Skeletal muscle cell (primary cell): ENCODE results near the gene PPARG.
"Not testable (repeated sequence)": the region's sequence is repeated elsewhere in the genome, so short reads cannot be mapped to it uniquely, and the experiment has no call there.

ENCODE experiments used
- DNase-seq: peaks from one replicate; pipeline ENCODE4 v3.0.0-alpha.2; 2010; ENCODE audit warnings: low read depth
- H3K4me3 ChIP-seq: 2 replicates; pipeline ENCODE4 v1.5.1; 2011; ENCODE audit warnings: low read depth, mild to moderate bottlenecking, control low read depth, low read length, moderate library complexity

Gene PPARG

DNA sequence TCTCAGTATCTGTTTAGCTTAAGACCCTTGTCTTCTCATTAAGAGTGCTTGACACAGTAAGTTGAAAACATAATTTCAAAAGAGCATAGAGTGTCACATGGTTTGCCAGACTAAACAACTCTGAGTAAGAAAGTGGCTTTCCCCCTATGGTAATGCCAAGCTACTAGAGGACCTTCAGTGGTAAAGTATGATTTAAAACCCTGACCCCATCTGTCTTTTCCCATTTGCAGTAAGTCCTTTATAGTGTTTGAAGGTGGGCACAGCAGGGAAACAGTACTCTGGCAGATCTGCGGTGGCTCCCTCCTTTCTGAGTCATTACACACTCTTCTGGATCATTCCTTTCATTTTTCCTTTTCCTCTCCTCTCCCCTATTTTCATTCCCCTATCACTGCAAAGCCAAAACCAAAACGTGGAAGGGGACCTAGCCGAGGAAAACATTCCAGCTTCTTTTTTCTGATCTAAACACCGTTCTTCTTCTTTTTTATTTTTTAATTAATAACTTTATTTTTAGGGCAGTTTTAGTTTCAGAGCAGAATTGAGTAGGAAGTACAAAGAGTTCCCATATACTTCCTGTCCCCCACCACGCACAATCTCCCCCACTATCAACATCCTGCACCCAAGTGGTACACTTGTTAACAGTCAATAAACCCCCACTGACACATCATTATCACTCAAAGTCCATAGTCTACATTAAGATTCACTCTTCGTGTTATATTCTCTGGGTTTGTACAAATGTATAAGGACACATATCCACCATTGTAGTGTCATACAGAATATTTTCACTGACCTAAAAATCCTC, 74.7 kb downstream of the PPARG start:
- DNase-seq: no peak
- no peak overlapping the region for H3K4me3 ChIP-seq

DNA sequence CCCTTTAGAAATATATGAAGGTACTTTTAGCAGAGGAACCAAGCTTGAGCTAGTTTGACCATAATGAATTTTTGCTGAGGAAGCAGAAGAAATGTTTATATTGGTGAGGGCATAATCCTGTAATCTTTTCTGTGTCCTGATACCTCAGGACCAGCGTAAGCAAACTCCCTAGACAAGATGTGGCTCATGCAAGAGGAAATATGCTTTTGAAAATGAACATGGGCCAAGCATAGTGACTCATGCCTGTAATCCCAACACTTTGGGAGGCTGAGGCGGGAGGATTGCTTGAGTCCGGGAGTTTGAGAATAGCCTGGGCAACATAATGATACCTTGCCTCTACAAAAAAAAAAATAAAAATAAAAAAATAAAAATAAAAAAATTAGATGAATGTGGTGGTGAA, 78.5 kb downstream of the PPARG start:
- no peak for DNase-seq
- H3K4me3 ChIP-seq: no peak overlapping the region

GRCh38 chr3:12369029-12369428, 80.2 kb downstream of the PPARG start:
- H3K4me3 ChIP-seq: no peak overlapping the region
- no peak for DNase-seq

DNA sequence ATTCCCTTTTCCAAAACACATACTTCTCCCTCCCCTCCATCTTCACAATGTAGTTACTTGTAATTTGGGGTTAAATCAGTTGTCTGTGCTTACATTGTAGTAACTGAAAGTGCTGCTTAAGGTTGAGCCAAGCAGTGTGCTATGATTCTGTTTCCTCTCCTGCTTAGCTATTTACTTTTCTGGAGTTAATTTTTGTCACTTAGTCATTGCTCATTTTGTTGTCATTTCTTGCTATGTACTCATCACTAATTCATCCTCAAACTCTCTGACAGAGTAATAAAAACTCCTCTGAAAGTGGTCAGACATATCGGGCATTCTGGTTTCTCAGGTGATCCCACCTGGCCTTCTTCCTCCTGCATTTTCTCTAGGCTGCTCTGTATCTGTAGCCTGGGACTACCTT, 80.7 kb downstream of the PPARG start:
- DNase-seq: no peak
- no peak overlapping the region for H3K4me3 ChIP-seq

- DNase-seq: no peak
Measured at GRCh38 chr3:12370758-12371157, 81.9 kb downstream of the PPARG start.

DNA sequence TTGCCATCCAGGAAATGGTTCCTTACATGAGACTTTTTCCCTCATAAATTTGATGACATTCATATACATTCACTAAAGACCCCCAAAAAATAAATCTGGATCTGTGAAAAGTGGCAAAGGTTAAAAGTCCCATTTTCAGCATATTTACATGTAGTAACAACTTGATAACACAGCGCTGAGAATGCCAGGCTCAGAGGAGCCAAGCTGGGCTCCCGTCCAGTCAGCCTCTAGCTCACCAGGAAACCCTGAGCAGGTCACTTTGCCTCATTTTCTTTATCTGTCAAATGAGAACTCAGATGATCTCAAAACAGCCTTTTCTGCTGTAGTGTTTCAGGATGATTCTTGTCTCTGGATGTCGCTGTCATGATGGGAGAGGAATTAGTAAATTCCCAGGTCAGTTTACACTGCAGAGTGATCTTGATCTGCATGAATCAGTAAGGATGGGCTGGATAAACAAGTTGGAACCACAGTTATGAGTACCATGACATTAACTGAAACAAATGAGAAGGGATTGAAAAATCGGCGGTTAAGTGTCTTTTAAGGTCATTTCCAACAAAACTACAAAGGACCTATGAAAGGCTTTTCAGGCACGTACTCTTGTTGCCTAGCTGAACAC, 82.8 kb downstream of the PPARG start:
- DNase-seq: no peak
- no peak overlapping the region for H3K4me3 ChIP-seq

More at GRCh38 chr3:12370758-12371157, 81.9 kb downstream of the PPARG start:
- H3K4me3 ChIP-seq: no peak overlapping the region

DNA sequence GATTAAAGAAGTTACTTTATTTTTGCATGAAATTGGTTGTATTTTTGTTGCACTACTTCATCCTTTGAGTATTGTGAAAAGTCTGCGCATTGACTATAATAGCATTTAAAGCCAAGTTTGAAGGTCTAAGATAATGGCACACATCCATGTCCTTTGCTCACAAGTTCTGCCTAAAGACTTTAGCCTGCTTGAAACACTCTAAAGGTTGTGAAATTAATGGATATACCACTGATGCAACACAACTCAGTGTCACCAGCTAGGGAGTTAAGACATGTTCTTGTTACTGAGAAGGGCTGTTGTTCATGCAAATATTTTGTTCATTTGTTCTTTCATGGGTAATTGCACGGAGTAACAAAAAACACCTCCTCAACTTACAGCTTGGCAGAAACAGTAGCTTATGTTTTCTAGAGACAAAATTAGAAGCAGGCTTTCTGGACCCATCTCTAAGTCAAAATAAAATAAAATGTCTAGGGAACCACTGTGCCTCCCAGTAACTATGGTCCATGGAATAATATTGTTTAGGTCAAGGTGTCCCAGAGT, 83.9 kb downstream of the PPARG start:
- peak; percentile 60 for DNase-seq
- H3K4me3 ChIP-seq: no peak overlapping the region

- no peak for DNase-seq
- H3K4me3 ChIP-seq: no peak overlapping the region
Measured at GRCh38 chr3:12375572-12375971, 86.7 kb downstream of the PPARG start.

- H3K4me3 ChIP-seq: no peak overlapping the region
- DNase-seq: no peak
Measured at GRCh38 chr3:12379640-12380429, 91.0 kb downstream of the PPARG start.

GRCh38 chr3:12380461-12380860, 91.6 kb downstream of the PPARG start:
- DNase-seq: no peak
- H3K4me3 ChIP-seq: no peak overlapping the region

DNA sequence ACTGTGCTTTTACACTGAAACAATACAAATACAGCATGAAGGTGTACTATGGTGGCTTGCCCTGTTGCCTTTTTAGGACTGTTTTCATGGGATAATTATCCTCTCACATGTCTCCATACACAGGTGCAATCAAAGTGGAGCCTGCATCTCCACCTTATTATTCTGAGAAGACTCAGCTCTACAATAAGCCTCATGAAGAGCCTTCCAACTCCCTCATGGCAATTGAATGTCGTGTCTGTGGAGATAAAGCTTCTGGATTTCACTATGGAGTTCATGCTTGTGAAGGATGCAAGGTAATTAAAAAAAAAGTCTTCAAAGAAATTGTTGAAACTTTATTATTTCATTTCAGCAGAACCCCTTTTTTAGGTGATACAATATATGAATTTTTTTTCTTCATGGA, 92.3 kb downstream of the PPARG start:
- DNase-seq: no peak
- no peak overlapping the region for H3K4me3 ChIP-seq

DNA sequence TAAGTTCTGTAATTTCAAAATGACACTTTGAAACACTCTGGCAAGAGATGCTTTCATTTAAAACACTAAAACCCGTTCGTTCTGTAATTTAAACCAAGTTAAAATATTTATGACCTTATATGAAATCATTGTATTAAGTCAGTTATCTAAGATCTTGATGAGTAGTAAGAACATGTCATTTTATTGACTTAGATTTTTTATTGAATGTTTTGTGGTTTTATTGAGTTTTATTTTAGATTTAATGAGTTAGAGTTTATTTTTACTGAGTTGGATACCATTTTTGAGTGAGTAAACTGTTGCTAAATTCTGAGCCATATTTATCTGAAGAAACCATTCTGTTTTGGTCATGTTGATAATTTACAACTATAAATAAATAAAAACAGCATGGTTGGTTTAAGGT, 94.3 kb downstream of the PPARG start:
- H3K4me3 ChIP-seq: no peak overlapping the region
- no peak for DNase-seq

DNA sequence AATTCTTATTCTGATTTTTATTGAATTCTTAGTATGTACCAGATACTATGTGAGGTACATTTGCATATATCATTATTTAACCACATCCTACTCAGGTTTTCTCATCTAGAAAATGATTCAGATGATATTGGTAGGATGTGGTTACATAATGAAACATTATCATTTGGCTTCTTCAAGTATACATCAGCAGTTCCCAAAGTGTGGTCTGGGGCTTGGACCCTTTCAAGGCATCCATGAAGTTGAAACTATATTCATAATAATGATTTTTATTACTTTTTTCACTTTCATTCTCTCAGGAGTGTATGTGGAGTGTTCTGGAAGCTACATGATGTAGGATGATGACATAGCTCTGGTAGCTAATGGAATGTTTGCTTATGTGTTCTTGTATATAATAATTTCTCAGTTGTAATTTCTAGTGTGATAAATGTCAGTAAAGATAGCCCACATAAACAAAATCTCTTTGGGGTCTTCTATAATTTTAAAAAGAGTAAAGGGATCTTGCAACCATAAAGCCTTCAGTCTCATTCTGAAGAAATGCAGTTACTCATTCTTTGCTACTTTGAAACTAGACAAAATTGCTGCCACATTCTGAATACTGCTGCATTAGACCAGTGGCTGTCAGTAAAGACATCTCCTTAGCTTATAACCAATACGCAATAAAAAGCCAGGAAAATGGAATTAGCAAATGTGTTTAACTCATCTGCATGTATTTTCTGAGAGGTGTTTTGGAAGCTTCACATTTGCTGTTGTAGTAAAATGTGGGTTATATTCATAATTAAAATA, 95.8 kb downstream of the PPARG start:
- no peak overlapping the region for H3K4me3 ChIP-seq

GRCh38 chr3:12386514-12387291, 97.8 kb downstream of the PPARG start:
- DNase-seq: not testable (repeated sequence)

More for the DNA sequence above, 95.8 kb downstream of the PPARG start:
- DNase-seq: no peak

DNA sequence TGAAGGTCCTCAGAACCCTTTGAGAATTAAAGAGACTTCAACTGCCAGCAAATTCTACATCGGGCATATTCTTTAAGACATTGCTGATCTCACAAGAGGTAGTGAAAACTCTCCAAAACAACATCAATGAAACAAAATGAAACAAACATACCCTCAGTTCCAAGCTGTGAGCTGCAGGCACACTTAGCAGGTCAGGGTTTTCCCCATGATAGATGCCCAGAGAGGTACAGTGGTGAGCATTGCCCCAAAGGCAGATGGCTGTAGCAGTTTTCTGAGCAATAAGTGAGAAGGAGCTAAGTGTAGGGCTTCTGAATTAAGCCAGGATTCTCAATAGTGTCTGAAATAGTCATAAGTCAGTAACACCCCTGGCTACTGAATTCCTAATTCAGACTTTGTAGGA, 99.3 kb downstream of the PPARG start:
- no peak overlapping the region for H3K4me3 ChIP-seq

More at GRCh38 chr3:12386514-12387291, 97.8 kb downstream of the PPARG start:
- H3K4me3 ChIP-seq: not testable (repeated sequence)

DNA sequence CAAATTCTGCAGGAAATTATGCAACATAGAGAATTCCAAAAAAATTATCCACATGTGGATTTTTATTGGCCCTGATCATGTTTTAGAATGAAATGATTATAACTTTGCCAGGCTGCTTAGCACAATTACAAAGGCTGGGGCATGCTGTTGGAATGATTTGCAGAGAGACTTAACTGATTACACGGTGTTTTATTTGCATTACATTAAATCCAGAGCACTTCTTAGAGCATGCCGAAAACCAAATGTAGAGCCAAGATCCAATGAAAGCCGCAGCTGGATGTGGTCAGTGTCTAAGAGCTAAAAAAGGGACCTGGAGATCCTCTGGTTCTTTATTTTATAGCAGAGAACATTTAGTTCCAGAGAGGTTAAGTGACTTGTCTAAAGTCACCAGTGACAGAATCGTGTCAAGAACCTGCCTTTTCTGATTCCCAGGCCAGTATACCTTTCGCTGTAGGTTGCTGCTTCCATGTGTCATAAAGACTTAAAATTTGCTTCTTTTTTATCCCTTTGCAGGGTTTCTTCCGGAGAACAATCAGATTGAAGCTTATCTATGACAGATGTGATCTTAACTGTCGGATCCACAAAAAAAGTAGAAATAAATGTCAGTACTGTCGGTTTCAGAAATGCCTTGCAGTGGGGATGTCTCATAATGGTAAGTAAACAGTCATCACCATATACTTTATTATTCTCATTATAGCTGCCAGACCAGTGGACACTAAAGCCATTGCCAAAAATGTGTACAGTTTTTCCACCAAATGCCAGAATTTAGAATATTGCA, 103.4 kb downstream of the PPARG start:
- no peak overlapping the region for H3K4me3 ChIP-seq
- DNase-seq: no peak

More for the DNA sequence above, 99.3 kb downstream of the PPARG start:
- DNase-seq: no peak

DNA sequence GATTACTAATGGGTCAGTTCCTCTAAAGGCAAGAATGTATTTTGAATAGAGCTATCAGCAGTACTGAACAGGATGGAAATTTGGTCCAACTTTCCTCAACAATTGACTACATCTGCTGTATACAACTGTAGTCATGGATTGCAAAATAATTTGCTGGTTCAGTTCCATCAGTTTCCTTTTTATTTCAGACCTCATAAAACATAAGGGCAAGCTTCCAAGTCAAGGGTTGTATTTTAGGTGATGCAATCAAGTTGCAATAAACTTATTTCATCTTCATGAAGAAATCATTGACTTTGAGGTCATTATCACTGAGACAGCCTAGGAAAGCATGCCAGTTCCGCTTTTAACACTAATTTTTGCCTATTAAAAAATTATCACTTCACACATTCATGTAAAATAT, 105.0 kb downstream of the PPARG start:
- no peak overlapping the region for H3K4me3 ChIP-seq
- peak; percentile 93 for DNase-seq
